PC-9 (cell line): ENCODE measurements around the gene SERPINA12. TPM values are rescaled to one million over a fixed set of nuclear protein-coding genes. Genes with fewer than 3 reads are reported as not detected.

Source experiments
- BruUV-seq: library from RNA; stranded (reverse); fragments of 400-500 nt; replicated peaks from 2 replicates; lab custom pipeline; 2021; lab: Mats Ljungman, UMichigan
- CTCF ChIA-PET: fragments of 300-600 bp; sonication (Branson Sonifier 250); formaldehyde crosslinking; loops from one replicate; lab custom pipeline; 2022; ENCODE audit warnings: antibody characterized with exemption; lab: Charles Lee
- POLR2A ChIA-PET: fragments of 300-600 bp; sonication (Branson Sonifier 250); formaldehyde crosslinking; loops from one replicate; lab custom pipeline; 2022; ENCODE audit warnings: antibody characterized with exemption; ENCODE audit not compliant: unreplicated experiment; lab: Charles Lee
- DNase-seq, 2 experiments: peaks; one replicate each; pipeline versions ENCODE4 v3.0.0 to v3.0.0-alpha.2; 2015 to 2022; ENCODE audit warnings: mixed read lengths in 1 of 2
- H2AFZ ChIP-seq: fragments of 200-600 bp; sonication (generic); 2 replicates; pipeline ENCODE4 v1.8.1; 2017; ENCODE audit warnings: antibody characterized with exemption
- H3F3A ChIP-seq: fragments of 200-600 bp; sonication (generic); 2 replicates; pipeline ENCODE4 v1.8.1; 2017; ENCODE audit warnings: antibody characterized with exemption, mild to moderate bottlenecking, low read depth; ENCODE audit not compliant: insufficient read depth
- H3K27ac ChIP-seq: fragments of 200-600 bp; sonication (generic); 2 replicates; pipeline ENCODE4 v1.6.1; 2016; ENCODE audit warnings: mixed run types
- H3K27me3 ChIP-seq: fragments of 200-600 bp; sonication (generic); 2 replicates; pipeline ENCODE4 v1.6.1; 2016; ENCODE audit warnings: low read depth, mixed run types; ENCODE audit not compliant: insufficient read depth
- H3K36me3 ChIP-seq: fragments of 200-600 bp; sonication (generic); 2 replicates; pipeline ENCODE4 v1.6.1; 2016; ENCODE audit warnings: low read depth, mixed run types
- H3K4me1 ChIP-seq: fragments of 200-600 bp; sonication (generic); replicated peaks from 2 replicates; pipeline ENCODE4 v1.6.1; 2016; ENCODE audit warnings: mixed run types; ENCODE audit not compliant: insufficient read depth
- H3K4me2 ChIP-seq: fragments of 200-600 bp; sonication (generic); 2 replicates; pipeline ENCODE4 v1.6.1; 2017; ENCODE audit warnings: mixed run types
- H3K4me3 ChIP-seq: fragments of 200-600 bp; sonication (generic); 2 replicates; pipeline ENCODE4 v1.6.1; 2016; ENCODE audit warnings: mixed run types
- H3K79me2 ChIP-seq: fragments of 200-600 bp; sonication (generic); 2 replicates; pipeline ENCODE4 v1.6.1; 2017; ENCODE audit warnings: low read depth, mixed run types
- H3K9me2 ChIP-seq: fragments of 200-600 bp; sonication (generic); 2 replicates; pipeline ENCODE4 v1.8.1; 2017; ENCODE audit warnings: mild to moderate bottlenecking; ENCODE audit not compliant: insufficient read depth
- H3K9me3 ChIP-seq: fragments of 200-600 bp; sonication (generic); 2 replicates; pipeline ENCODE4 v1.8.1; 2016; ENCODE audit warnings: low read depth; ENCODE audit not compliant: insufficient read depth
- H4K20me1 ChIP-seq: fragments of 200-600 bp; sonication (generic); 2 replicates; pipeline ENCODE4 v1.8.1; 2017; ENCODE audit not compliant: insufficient read depth
- CTCF ChIP-seq: fragments of 200-600 bp; sonication (generic); conservative IDR thresholded peaks from 2 replicates; pipeline ENCODE4 v1.6.1; 2017; ENCODE audit warnings: mixed run types, antibody characterized with exemption, mild to moderate bottlenecking, moderate library complexity
- EZH2 ChIP-seq: fragments of 200-600 bp; sonication (generic); IDR thresholded peaks from 2 replicates; pipeline ENCODE4 v1.8.0; 2017; ENCODE audit warnings: antibody characterized with exemption, low read depth
- intact Hi-C: fragments of 100-400 bp; cut with micrococcal nuclease; formaldehyde crosslinking; loops from one replicate; pipeline ENCODE4 v1.10.0; 2022; ENCODE audit not compliant: unreplicated experiment
- total RNA-seq: library from RNA; stranded (reverse); gene quantifications from 2 replicates; pipeline ENCODE4 v1.2.3, GENCODE V29; 2021

The SERPINA12 gene
- total RNA-seq, 1 experiment from 2014 or later: not detected

DNA sequence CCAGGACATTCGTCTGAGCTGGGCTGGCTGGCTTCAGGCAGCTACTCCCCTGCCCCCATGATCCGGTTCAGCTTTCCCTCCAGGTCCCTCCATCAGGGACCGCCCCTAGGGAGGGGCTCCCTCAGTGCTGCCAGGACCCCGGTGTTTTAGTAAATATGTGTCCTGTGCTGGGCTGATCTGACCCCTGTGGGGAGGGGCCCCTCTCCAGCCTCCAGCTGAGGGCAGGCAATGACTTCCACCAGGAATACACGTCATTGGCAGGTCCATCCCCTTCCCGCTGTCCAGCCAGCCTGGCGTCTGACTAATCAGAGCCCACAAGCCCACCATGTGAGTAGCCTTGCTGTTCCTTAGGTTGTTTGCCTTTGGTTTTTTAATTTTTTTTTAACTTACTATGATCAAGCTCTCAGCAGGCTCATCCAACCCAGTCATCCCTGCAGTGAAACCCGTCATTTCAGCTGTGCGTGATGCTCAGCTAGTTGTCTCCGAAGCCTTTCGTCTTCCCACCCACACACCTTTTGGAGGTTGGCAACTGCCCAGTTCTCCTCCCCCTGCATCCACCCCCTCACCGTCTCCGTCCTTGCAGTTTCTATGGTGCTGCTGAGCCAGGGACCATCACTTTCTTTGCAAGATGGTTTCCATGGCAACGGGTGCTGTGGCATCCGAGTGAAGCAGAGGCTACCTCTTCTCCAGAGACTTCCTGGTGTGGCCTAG lies 36.0 kb upstream of the SERPINA12 start:
- Histone ChIP-seq H3K27ac (no peak overlapping the region), H3K4me2 (no peak overlapping the region), H3K9me3 (no peaks in the 10 kb centered on the region), H3K4me1 (no peaks in the 10 kb centered on the region), H3K79me2 (no peaks in the 10 kb centered on the region), H3F3A (no peaks in the 10 kb centered on the region), H2AFZ (no peak overlapping the region), H3K36me3 (no peaks in the 10 kb centered on the region), H4K20me1 (no peaks in the 10 kb centered on the region), H3K4me3 (no peak overlapping the region), H3K9me2 (no peaks in the 10 kb centered on the region), H3K27me3 (no peaks in the 10 kb centered on the region; the same call in 1 of the 2 replicates)
- intact Hi-C loops: no loop called here
- no TSS peak for BruUV-seq
- no peak for DNase-seq
- CTCF ChIA-PET: no interaction called here
- TF ChIP-seq EZH2: no peak
- no peak for TF ChIP-seq CTCF
- POLR2A ChIA-PET: no interaction called here

- ChIA-PET CTCF (no interaction called here), POLR2A (no interaction called here)
- Histone ChIP-seq H3K9me2 (no peaks in the 10 kb centered on the region), H3K36me3 (no peaks in the 10 kb centered on the region), H4K20me1 (no peaks in the 10 kb centered on the region), H3K4me1 (no peaks in the 10 kb centered on the region), H3K79me2 (no peaks in the 10 kb centered on the region), H3K27me3 (no peaks in the 10 kb centered on the region; the same call in 1 of the 2 replicates), H2AFZ (no peak overlapping the region), H3K4me3 (no peak overlapping the region), H3K4me2 (no peak overlapping the region), H3F3A (no peaks in the 10 kb centered on the region), H3K27ac (no peak overlapping the region), H3K9me3 (no peaks in the 10 kb centered on the region)
- no peak for DNase-seq
- TF ChIP-seq EZH2 (no peak), CTCF (no peak)
- BruUV-seq: no TSS peak
- intact Hi-C loops: no loop called here
These were observed 35.5 kb upstream of the SERPINA12 start for GRCh38 chr14:94544726-94545125.

- Histone ChIP-seq H3K36me3 (no peaks in the 10 kb centered on the region), H3K9me3 (no peaks in the 10 kb centered on the region), H3K27ac (no peak overlapping the region), H3K27me3 (no peaks in the 10 kb centered on the region; the same call in 1 of the 2 replicates), H3K79me2 (no peaks in the 10 kb centered on the region), H2AFZ (no peak overlapping the region), H3K4me3 (no peak overlapping the region), H3K4me1 (no peaks in the 10 kb centered on the region), H4K20me1 (no peaks in the 10 kb centered on the region), H3K4me2 (no peak overlapping the region), H3K9me2 (no peaks in the 10 kb centered on the region), H3F3A (no peaks in the 10 kb centered on the region)
- POLR2A ChIA-PET: no interaction called here
- no TSS peak for BruUV-seq
- DNase-seq: no peak
- intact Hi-C loops: no loop called here
- CTCF ChIA-PET: no interaction called here
- no peak for TF ChIP-seq EZH2
- no peak for TF ChIP-seq CTCF
These were observed 34.3 kb upstream of the SERPINA12 start for GRCh38 chr14:94543449-94544124.
